CD4-positive, alpha-beta T cell treated with Interleukin-2 at 100 ng/mL for 4 hours (primary cell): ENCODE data around the gene KCNJ4.
"Not testable (repeated sequence)": the region's sequence is repeated elsewhere in the genome, so short reads cannot be mapped to it uniquely, and the experiment has no call there.

ENCODE experiments used
- DNase-seq: peaks from one replicate; pipeline ENCODE4 v3.0.0-alpha.2; 2020; ENCODE audit warnings: low spot score

The KCNJ4 gene

GRCh38 chr22:38381371-38381770, 73.6 kb downstream of the KCNJ4 start:
- DNase-seq, result not testable (repeated sequence)
